K562 (cell line): Measurements from ENCODE around the gene DYNC2LI1. TPM values are rescaled to one million over a fixed set of nuclear protein-coding genes. Genes with fewer than 3 reads are reported as not detected.
A peak's percentile ranks its signal among the peaks of the same experiment; 100 is the strongest.

ENCODE experiments used
- ARID1B ChIP-seq: fragments of 450-650 bp; IDR thresholded peaks from 2 replicates; pipeline ENCODE4 v1.6.1; 2016; ENCODE audit warnings: antibody characterized with exemption, mild to moderate bottlenecking, inconsistent platforms
- ARNT ChIP-seq, 2 experiments: fragments of 450-650 bp; IDR thresholded peaks; 2 replicates each; pipeline ENCODE4 v1.6.1; 2016; ENCODE audit warnings: mild to moderate bottlenecking in 1 of 2
- BACH1 ChIP-seq: fragments of 200-800 bp; sonication (Bioruptor generic); IDR thresholded peaks from 2 replicates; pipeline ENCODE4 v1.6.1; 2016; ENCODE audit warnings: missing genetic modification characterization, missing compliant biosample characterization
- BCL6 ChIP-seq: fragments of 250-450 bp; sonication (Bioruptor Pico); IDR thresholded peaks from 2 replicates; pipeline ENCODE4 v1.4.0; 2020
- CREM ChIP-seq: IDR thresholded peaks from 2 replicates; pipeline ENCODE4 v1.6.1; 2014; ENCODE audit warnings: antibody characterized with exemption, low read depth
- DMBX1 ChIP-seq: fragments of 250-450 bp; sonication (Bioruptor Pico); IDR thresholded peaks from 2 replicates; pipeline ENCODE4 v1.8.0; 2022; ENCODE audit warnings: inconsistent platforms, mild to moderate bottlenecking, moderate library complexity, borderline replicate concordance
- ELK1 ChIP-seq: sonication (generic); formaldehyde crosslinking; IDR thresholded peaks from 2 replicates; pipeline ENCODE4 v1.8.1; 2022; ENCODE audit warnings: missing genetic modification reagents
- IRF2 ChIP-seq: sonication (generic); formaldehyde crosslinking; IDR thresholded peaks from 2 replicates; pipeline ENCODE4 v1.8.1; 2022; ENCODE audit warnings: mild to moderate bottlenecking, missing genetic modification reagents
- JUNB ChIP-seq: fragments of 450-650 bp; formaldehyde crosslinking; conservative IDR thresholded peaks from 2 replicates; pipeline ENCODE4 v1.4.0; 2020; ENCODE audit warnings: mild to moderate bottlenecking
- MLLT1 ChIP-seq, 2 experiments: fragments of 450-650 bp; IDR thresholded peaks; 2 replicates each; pipeline ENCODE4 v1.6.1; 2016
- MLX ChIP-seq, 2 experiments: fragments of 450-650 bp in 1 of 2; sonication (generic) in 1 of 2; formaldehyde crosslinking; conservative IDR thresholded peaks; 2 replicates each; pipeline versions ENCODE4 v1.4.0 to v1.8.1; 2020 to 2022; ENCODE audit warnings: mild to moderate bottlenecking in 1 of 2, missing genetic modification reagents in 1 of 2
- POLR2A ChIP-seq: fragments of 450-650 bp; conservative IDR thresholded peaks from 2 replicates; pipeline ENCODE4 v1.6.1; 2016
- PRMT5 ChIP-seq: sonication (generic); formaldehyde crosslinking; IDR thresholded peaks from 2 replicates; pipeline ENCODE4 v1.5.0; 2020; ENCODE audit warnings: missing genetic modification reagents
- RFX1 ChIP-seq: fragments of 450-650 bp; IDR thresholded peaks from 2 replicates; pipeline ENCODE4 v1.6.1; 2016; ENCODE audit warnings: mild to moderate bottlenecking, moderate library complexity
- SMARCC2 ChIP-seq: fragments of 450-650 bp; IDR thresholded peaks from 2 replicates; pipeline ENCODE4 v1.6.1; 2017; ENCODE audit warnings: antibody characterized with exemption, moderate library complexity, mild to moderate bottlenecking, low read depth
- SUPT5H ChIP-seq: fragments of 450-650 bp; IDR thresholded peaks from 2 replicates; pipeline ENCODE4 v1.6.1; 2016
- TAF1 ChIP-seq: IDR thresholded peaks from 2 replicates; pipeline ENCODE4 v1.6.1; 2011; ENCODE audit warnings: mild to moderate bottlenecking, low read length, moderate library complexity; ENCODE audit not compliant: insufficient read depth, control insufficient read depth, severe bottlenecking; ENCODE audit errors: extremely low read depth
- ZKSCAN3 ChIP-seq: fragments of 250-450 bp; sonication (Bioruptor Pico); IDR thresholded peaks from 2 replicates; pipeline ENCODE4 v1.4.0; 2020
- ZNF12 ChIP-seq: sonication (generic); formaldehyde crosslinking; IDR thresholded peaks from 2 replicates; pipeline ENCODE4 v1.4.0; 2020; ENCODE audit warnings: mild to moderate bottlenecking, missing genetic modification reagents
- ZNF165 ChIP-seq: fragments of 250-450 bp; sonication (Bioruptor Pico); IDR thresholded peaks from 2 replicates; pipeline ENCODE4 v1.4.0; 2020; ENCODE audit warnings: borderline replicate concordance
- ZNF384 ChIP-seq: IDR thresholded peaks from 2 replicates; pipeline ENCODE4 v1.6.1; 2012; ENCODE audit warnings: low read depth, low read length, improper control_type of control experiment
- ZNF398 ChIP-seq: fragments of 250-450 bp; sonication (Bioruptor Pico); IDR thresholded peaks from 2 replicates; pipeline ENCODE4 v1.8.0; 2021; ENCODE audit warnings: moderate library complexity, mild to moderate bottlenecking, inconsistent platforms
- ZNF785 ChIP-seq: fragments of 250-450 bp; sonication (Bioruptor Pico); IDR thresholded peaks from 2 replicates; pipeline ENCODE4 v1.4.0; 2020; ENCODE audit warnings: mild to moderate bottlenecking
- polyA plus RNA-seq, 8 experiments: library from polyadenylated mRNA; depleted of rRNA in 4 of 8; stranded (reverse) in 5 of 8; unstranded in 3 of 8; fragments of >200 nt; fragmentation: Nextera tagmentation in 2 of 8; fragmentation: Illumina TruSeq in 1 of 8; extraction: Ambion mirVana in 2 of 8; extraction: Trizol in 1 of 8; gene quantifications; 2 replicates each; pipeline versions ENCODE4 v1.2.1 to v1.2.3, GENCODE V29; 2011 to 2014; ENCODE audit warnings: inconsistent platforms in 1 of 8, missing spikeins in 1 of 8
- total RNA-seq, 7 experiments: library from RNA; depleted of rRNA in 6 of 7; stranded (reverse); fragments of >200 nt in 6 of 7; fragmentation: Illumina TruSeq in 2 of 7; extraction: Trizol in 2 of 7; gene quantifications; 2 replicates each; pipeline versions ENCODE4 v1.2.1 to v1.2.3, GENCODE V29; 2011 to 2021; ENCODE audit warnings: low replicate concordance in 1 of 7
- TF ChIP-seq, protein P1 (sequence below): sonication (generic); formaldehyde crosslinking; IDR thresholded peaks from 2 replicates; pipeline ENCODE4 v1.8.0; 2022; ENCODE audit warnings: missing genetic modification reagents, mild to moderate bottlenecking, borderline replicate concordance

Gene DYNC2LI1
- total and polyA plus RNA-seq, 9 of the 15 experiments (the other 6 are each of a cell fraction or from before 2014, with no cell fraction given) = 12.5 to 42.2 (median 25.8) TPM

DNA sequence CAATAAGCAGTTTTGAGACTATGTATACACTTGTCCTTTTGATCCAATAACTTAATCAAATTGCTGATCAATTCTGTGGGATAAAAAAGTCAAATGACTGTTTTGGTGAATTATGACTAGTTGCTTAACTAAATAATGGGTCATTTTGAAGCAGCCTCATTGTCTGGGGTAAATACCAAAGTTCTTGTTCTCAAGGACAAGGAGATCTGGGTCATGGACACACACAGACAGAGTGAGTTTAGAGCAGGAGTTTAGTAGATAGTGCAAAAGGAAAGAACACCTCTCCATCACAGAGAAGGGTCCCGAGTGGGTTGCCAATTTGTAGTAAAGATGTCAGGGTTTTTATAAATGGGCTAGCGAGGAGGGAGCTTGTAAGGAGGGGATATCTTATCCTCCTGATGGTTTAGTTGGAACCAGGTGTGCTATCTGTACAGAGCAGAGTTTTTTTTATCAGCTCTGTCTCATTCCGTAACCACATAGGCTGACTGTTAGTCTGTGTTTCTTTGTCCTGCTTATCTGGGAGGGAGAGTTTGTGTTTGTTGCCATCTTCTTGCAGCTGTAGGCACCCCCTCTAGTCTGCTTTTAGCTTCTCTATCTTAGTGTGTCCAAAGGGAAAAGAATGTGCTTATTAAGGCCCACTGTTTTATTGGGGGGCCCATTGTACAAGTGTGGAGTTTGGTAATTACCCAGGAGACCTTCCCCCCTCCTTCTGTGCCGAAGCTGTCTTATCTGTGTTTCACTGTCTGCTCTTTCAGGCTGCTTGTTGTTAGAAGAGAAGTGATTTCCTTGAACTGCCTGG lies 48.9 kb upstream of the DYNC2LI1 start (continued):
- TF ChIP-seq BCL6 (CRISPR knock-in tag) = peak; percentile 53; the same call in 1 of the 2 replicates
- peak; percentile 94 for TF ChIP-seq DMBX1
- peak; percentile 88 for TF ChIP-seq SMARCC2
- TF ChIP-seq ZNF12 (CRISPR knock-in tag) = no peak
- TF ChIP-seq TAF1 = no peak
- TF ChIP-seq ZNF785 (CRISPR knock-in tag) = no peak
- peak; percentile 68; the same call in 1 of the 2 replicates for TF ChIP-seq ZNF384
- TF ChIP-seq SUPT5H = no peak
- TF ChIP-seq ELK1 (CRISPR knock-in tag) = no peak
- TF ChIP-seq, protein P1, sequence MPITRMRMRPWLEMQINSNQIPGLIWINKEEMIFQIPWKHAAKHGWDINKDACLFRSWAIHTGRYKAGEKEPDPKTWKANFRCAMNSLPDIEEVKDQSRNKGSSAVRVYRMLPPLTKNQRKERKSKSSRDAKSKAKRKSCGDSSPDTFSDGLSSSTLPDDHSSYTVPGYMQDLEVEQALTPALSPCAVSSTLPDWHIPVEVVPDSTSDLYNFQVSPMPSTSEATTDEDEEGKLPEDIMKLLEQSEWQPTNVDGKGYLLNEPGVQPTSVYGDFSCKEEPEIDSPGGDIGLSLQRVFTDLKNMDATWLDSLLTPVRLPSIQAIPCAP (CRISPR knock-in tag) = no peak
- TF ChIP-seq CREM = peak; percentile 69
- TF ChIP-seq MLX (CRISPR knock-in tag; conservative IDR thresholded peaks at IDR 0.05) = no peak
- no peak for TF ChIP-seq ZNF398 (CRISPR knock-in tag)
- no peak for TF ChIP-seq ZNF165 (CRISPR knock-in tag)
- peak; percentile 65; the same call in 1 of the 2 replicates for TF ChIP-seq BACH1 (tag)
- no peak for TF ChIP-seq PRMT5 (CRISPR knock-in tag)
- TF ChIP-seq ARNT (IDR thresholded peaks at IDR 0.05) = peak; percentile 89 to 91
- no peak for TF ChIP-seq ZKSCAN3 (CRISPR knock-in tag)
- no peak for TF ChIP-seq IRF2
- TF ChIP-seq JUNB (CRISPR knock-in tag) = no peak
- TF ChIP-seq MLLT1 (IDR thresholded peaks at IDR 0.05) = peak in 1 of 2 experiments; percentile 95; a peak in 2 of 4 replicates
- peak; percentile 99 for TF ChIP-seq ARID1B
- no peak for TF ChIP-seq POLR2A
- TF ChIP-seq RFX1 = 0 out of 2 replicates have a peak, but pooled peaks have one; percentile 5
